Loucy (cell line): Measurements from ENCODE around the gene PHTF2.

Source experiments
- CTCF ChIP-seq: fragments of 200-600 bp; sonication (generic); conservative IDR thresholded peaks from 2 replicates; pipeline ENCODE4 v1.5.1; 2014; ENCODE audit warnings: mild to moderate bottlenecking, antibody characterized with exemption, low read length
- EZH2phosphoT487 ChIP-seq: fragments of 200-600 bp; IDR thresholded peaks from 2 replicates; pipeline ENCODE4 v1.6.1; 2018; ENCODE audit warnings: antibody characterized with exemption, mild to moderate bottlenecking, moderate library complexity, borderline replicate concordance

GRCh38 chr7:77752016-77752415, 46.6 kb upstream of the PHTF2 start:
- no peak for TF ChIP-seq CTCF
- no peak for TF ChIP-seq EZH2phosphoT487
